H1 (cell line): ENCODE data around the gene EPHA6. TPM values are rescaled to one million over a fixed set of nuclear protein-coding genes. Genes with fewer than 3 reads are reported as not detected.

Experiments
- CTCF ChIA-PET: fragments of 300-600 bp; sonication (Branson Sonifier 250); formaldehyde crosslinking; loops from one replicate; lab custom pipeline; 2021; ENCODE audit not compliant: partially characterized antibody; lab: Charles Lee
- POLR2A ChIA-PET: fragments of 300-600 bp; sonication (Branson Sonifier 250); formaldehyde crosslinking; loops from one replicate; lab custom pipeline; 2021; ENCODE audit warnings: inconsistent platforms; ENCODE audit not compliant: partially characterized antibody; lab: Charles Lee
- DNase-seq, 2 experiments: peaks; one replicate each; pipeline versions ENCODE4 v3.0.0 to v3.0.0-alpha.2; 2010 to 2022; ENCODE audit warnings: low spot score in 2 of 2, low read depth in 1 of 2, mixed read lengths in 1 of 2
- FAIRE-seq: peaks from 2 replicates; lab custom pipeline; 2011; peaks lifted over from hg19 to GRCh38; lab: Jason Lieb, UNC
- H2AFZ ChIP-seq: 2 replicates; pipeline ENCODE4 v1.8.1; 2012; ENCODE audit warnings: low read length, inconsistent platforms
- H2AK5ac ChIP-seq: 2 replicates; pipeline ENCODE4 v1.6.1; 2013; ENCODE audit warnings: low read depth, low read length
- H2BK120ac ChIP-seq: replicated peaks from 2 replicates; pipeline ENCODE3; 2013; ENCODE audit warnings: low read depth, low read length, inconsistent platforms
- H2BK12ac ChIP-seq: 2 replicates; pipeline ENCODE4 v1.6.1; 2013; ENCODE audit warnings: low read depth, low read length
- H2BK15ac ChIP-seq: 2 replicates; pipeline ENCODE4 v1.6.1; 2013; ENCODE audit warnings: low read length
- H2BK20ac ChIP-seq: 2 replicates; pipeline ENCODE4 v1.6.1; 2013; ENCODE audit warnings: low read length
- H2BK5ac ChIP-seq: 2 replicates; pipeline ENCODE4 v1.6.1; 2013; ENCODE audit warnings: low read depth, low read length
- H3K14ac ChIP-seq: 2 replicates; pipeline ENCODE4 v1.6.1; 2013; ENCODE audit warnings: inconsistent platforms; ENCODE audit not compliant: insufficient read length
- H3K18ac ChIP-seq: 2 replicates; pipeline ENCODE4 v1.6.1; 2013; ENCODE audit warnings: low read length; ENCODE audit errors: extremely low read depth
- H3K23ac ChIP-seq: 2 replicates; pipeline ENCODE4 v1.6.1; 2013; ENCODE audit warnings: inconsistent platforms; ENCODE audit not compliant: insufficient read length
- H3K23me2 ChIP-seq: 2 replicates; pipeline ENCODE4 v1.6.1; 2013; ENCODE audit warnings: low read depth, low read length
- H3K27ac ChIP-seq: 2 replicates; pipeline ENCODE4 v1.6.1; 2011; ENCODE audit warnings: low read depth, low read length, inconsistent platforms
- H3K27me3 ChIP-seq, 4 experiments: replicated peaks in 1 of 4; 1 replicate in 1 of 4; 2 replicates in 3 of 4; pipeline versions ENCODE4 v1.6.1 to v1.8.1; 2011 to 2013; ENCODE audit warnings: low read length in 3 of 4, mild to moderate bottlenecking in 3 of 4, inconsistent platforms in 2 of 4, mixed read lengths in 2 of 4, moderate library complexity in 1 of 4; ENCODE audit not compliant: control insufficient read depth in 3 of 4, insufficient read depth in 3 of 4; ENCODE audit errors: extremely low read depth in 1 of 4
- H3K36me3 ChIP-seq, 4 experiments: 2 replicates each; pipeline versions ENCODE4 v1.6.1 to v1.8.1; 2011 to 2013; ENCODE audit warnings: mild to moderate bottlenecking in 4 of 4, low read length in 3 of 4, moderate library complexity in 2 of 4, control low read depth in 1 of 4, inconsistent platforms in 1 of 4; ENCODE audit not compliant: insufficient read depth in 4 of 4, control insufficient read depth in 2 of 4
- H3K4ac ChIP-seq: replicated peaks from 2 replicates; pipeline ENCODE3; 2013; ENCODE audit warnings: low read length, low read depth, mixed read lengths, inconsistent platforms; ENCODE audit not compliant: insufficient read length
- H3K4me1 ChIP-seq, 4 experiments: replicated peaks in 1 of 4; 1 replicate in 1 of 4; 2 replicates in 3 of 4; pipeline versions ENCODE4 v1.6.1 to v1.8.1; 2011 to 2013; ENCODE audit warnings: low read length in 3 of 4, inconsistent platforms in 2 of 4, mixed read lengths in 1 of 4; ENCODE audit not compliant: insufficient read depth in 4 of 4, control insufficient read depth in 3 of 4
- H3K4me2 ChIP-seq, 2 experiments: 2 replicates each; pipeline versions ENCODE4 v1.6.1 to v1.8.1; 2011 to 2013; ENCODE audit warnings: low read depth in 2 of 2, low read length in 2 of 2, control low read depth in 1 of 2, inconsistent platforms in 1 of 2, mild to moderate bottlenecking in 1 of 2; ENCODE audit not compliant: insufficient read depth in 1 of 2
- H3K4me3 ChIP-seq, 4 experiments: fragments of 200-600, 300-600 bp in 1 of 4; sonication (generic), shearing (Covaris generic), sonication (Bioruptor Twin) in 1 of 4; 2 replicates each; pipeline versions ENCODE4 v1.5.1 to v1.8.1; 2011 to 2016; ENCODE audit warnings: low read length in 4 of 4, low read depth in 3 of 4, control low read depth in 2 of 4, inconsistent platforms in 2 of 4, mild to moderate bottlenecking in 2 of 4, mixed read lengths in 1 of 4, moderate library complexity in 1 of 4; ENCODE audit not compliant: insufficient read depth in 2 of 4; ENCODE audit errors: extremely low read depth in 1 of 4
- H3K56ac ChIP-seq: replicated peaks from 2 replicates; pipeline ENCODE3; 2013; ENCODE audit warnings: low read depth, mild to moderate bottlenecking, mixed read lengths, low read length, inconsistent platforms; ENCODE audit not compliant: insufficient read length
- H3K79me1 ChIP-seq: 2 replicates; pipeline ENCODE4 v1.6.1; 2013; ENCODE audit warnings: low read depth, low read length, control low read depth
- H3K79me2 ChIP-seq, 2 experiments: 2 replicates each; pipeline versions ENCODE4 v1.6.1 to v1.8.1; 2012 to 2013; ENCODE audit warnings: low read length in 2 of 2, mild to moderate bottlenecking in 2 of 2, inconsistent platforms in 1 of 2; ENCODE audit not compliant: insufficient read depth in 2 of 2, control insufficient read depth in 1 of 2
- H3K9ac ChIP-seq, 4 experiments: replicated peaks in 1 of 4; 1 replicate in 1 of 4; 2 replicates in 3 of 4; pipeline versions ENCODE4 v1.6.1 to v1.8.1; 2011 to 2013; ENCODE audit warnings: low read depth in 3 of 4, low read length in 3 of 4, control low read depth in 2 of 4, mild to moderate bottlenecking in 2 of 4, moderate library complexity in 2 of 4, inconsistent platforms in 1 of 4; ENCODE audit errors: extremely low read depth in 1 of 4
- H3K9me3 ChIP-seq, 2 experiments: 2 replicates each; pipeline versions ENCODE4 v1.6.1 to v1.8.1; 2012 to 2013; ENCODE audit warnings: mild to moderate bottlenecking in 2 of 2, moderate library complexity in 2 of 2, control low read depth in 1 of 2, inconsistent platforms in 1 of 2, low read depth in 1 of 2, low read length in 1 of 2, mixed read lengths in 1 of 2; ENCODE audit not compliant: insufficient read depth in 2 of 2
- H4K20me1 ChIP-seq, 2 experiments: replicated peaks in 1 of 2; 2 replicates each; pipeline versions ENCODE3 to v1.8.1; 2011 to 2013; ENCODE audit warnings: inconsistent platforms in 2 of 2, low read length in 2 of 2, mild to moderate bottlenecking in 1 of 2; ENCODE audit not compliant: insufficient read depth in 2 of 2, control insufficient read depth in 1 of 2
- H4K5ac ChIP-seq: 2 replicates; pipeline ENCODE4 v1.6.1; 2013; ENCODE audit warnings: low read length, low read depth, mixed read lengths, inconsistent platforms; ENCODE audit not compliant: insufficient read length
- H4K8ac ChIP-seq: 2 replicates; pipeline ENCODE4 v1.8.0; 2013; ENCODE audit warnings: mild to moderate bottlenecking, moderate library complexity, low read length, inconsistent platforms; ENCODE audit not compliant: insufficient read depth; ENCODE audit errors: extremely low read depth
- H4K91ac ChIP-seq: replicated peaks from 2 replicates; pipeline ENCODE3; 2013; ENCODE audit warnings: low read length, mixed read lengths, inconsistent platforms; ENCODE audit not compliant: insufficient read length
- CHD2 ChIP-seq: IDR thresholded peaks from 2 replicates; pipeline ENCODE4 v1.6.1; 2012; ENCODE audit warnings: low read length, improper control_type of control experiment
- MAX ChIP-seq: IDR thresholded peaks from 2 replicates; pipeline ENCODE4 v1.6.1; 2012; ENCODE audit warnings: inconsistent platforms
- RXRA ChIP-seq: IDR thresholded peaks from 2 replicates; pipeline ENCODE4 v1.6.1; 2011; ENCODE audit warnings: low read depth, mild to moderate bottlenecking, low read length, moderate library complexity; ENCODE audit not compliant: insufficient read depth
- SRF ChIP-seq: IDR thresholded peaks from 2 replicates; pipeline ENCODE4 v1.6.1; 2011; ENCODE audit warnings: mild to moderate bottlenecking, low read depth, low read length, moderate library complexity
- TAF7 ChIP-seq: optimal IDR thresholded peaks from 2 replicates; pipeline ENCODE3; 2011; ENCODE audit warnings: low read depth, mild to moderate bottlenecking, inconsistent platforms, low read length, moderate library complexity, borderline replicate concordance
- TCF12 ChIP-seq: IDR thresholded peaks from 2 replicates; pipeline ENCODE4 v1.6.1; 2011; ENCODE audit warnings: low read depth, mild to moderate bottlenecking, low read length
- WGBS, 2 experiments: shearing (Covaris generic) in 1 of 2; methylation state at CpG; one replicate each; pipeline versions ENCODE4 v1.1.6 to v1.1.7; 2013 to 2015; ENCODE audit warnings: low lambda C conversion rate in 2 of 2, mixed read lengths in 2 of 2, inconsistent platforms in 1 of 2, low coverage in 1 of 2, missing lambda C conversion rate in 1 of 2; ENCODE audit not compliant: insufficient replicate concordance in 2 of 2, insufficient coverage in 1 of 2, insufficient read length in 1 of 2; ENCODE audit errors: extremely low coverage in 1 of 2, missing lambda C conversion rate in 1 of 2; 5-methylcytosine and 5-hydroxymethylcytosine counted together
- polyA plus RNA-seq, 7 experiments: library from polyadenylated mRNA; depleted of rRNA in 3 of 7; stranded (reverse) in 5 of 7; unstranded in 2 of 7; fragments of >200 nt in 5 of 7; fragments of 200-250 nt in 2 of 7; gene quantifications; 1 replicate in 5 of 7; 2 replicates in 1 of 7; 4 replicates in 1 of 7; pipeline versions ENCODE4 v1.2.1 to v1.2.3, GENCODE V29; 2011 to 2013; ENCODE audit warnings: missing spikeins in 2 of 7, mixed read lengths in 2 of 7
- total RNA-seq: library from RNA; stranded (reverse); fragmentation: NEBNext Ultra II Directional; extraction: Animal tissue kit (Norgen Biotek cat#: 25700); gene quantifications from 2 replicates; pipeline ENCODE4 v1.2.1, GENCODE V29; 2021

The EPHA6 gene
- total and polyA plus RNA-seq, 2 of the 8 experiments (the other 6 are each of a cell fraction or from before 2014, with no cell fraction given): 0.83 to 3.2 TPM

- no peak overlapping the region for H2BK120ac ChIP-seq
- H2AK5ac ChIP-seq: no peak overlapping the region
- no peak overlapping the region for H4K5ac ChIP-seq
- no peak overlapping the region for H3K4ac ChIP-seq
- POLR2A ChIA-PET: no interaction called here
- no peak for FAIRE-seq
- no peak overlapping the region for H2AFZ ChIP-seq
- no peaks in the 10 kb centered on the region for H3K79me2 ChIP-seq
- H3K9me3 ChIP-seq: no peaks in the 10 kb centered on the region
- H2BK20ac ChIP-seq: no peak overlapping the region
- H3K56ac ChIP-seq: no peak overlapping the region
- no peaks in the 10 kb centered on the region for H3K23me2 ChIP-seq
- no peaks in the 10 kb centered on the region for H3K36me3 ChIP-seq
- no peak for DNase-seq
- H2BK12ac ChIP-seq: no peak overlapping the region
- H3K27ac ChIP-seq: no peak overlapping the region
- no peak overlapping the region for H2BK5ac ChIP-seq
- H3K4me1 ChIP-seq: peaks cover 0 to 4% (median 1%) of the 10 kb centered on the region in 4 experiments; a peak in 2 of 7 replicates
- no peak overlapping the region for H3K9ac ChIP-seq
- H4K91ac ChIP-seq: no peak overlapping the region
- WGBS, 2 experiments: 94 to 100% methylated on average over 1 to 4 of the region's 4 CpGs
- H3K4me2 ChIP-seq: no peak overlapping the region
- no peaks in the 10 kb centered on the region for H3K27me3 ChIP-seq
- CTCF ChIA-PET: interaction anchor here (0.7 to 1.3 kb wide), 3 partner anchors 11 to 825 kb away, joined by 3 read pairs; no protein-coding TSS in a partner anchor
- no peaks in the 10 kb centered on the region for H3K79me1 ChIP-seq
- H2BK15ac ChIP-seq: no peak overlapping the region
- no peak overlapping the region for H3K18ac ChIP-seq
- H4K8ac ChIP-seq: no peak overlapping the region
- no peak overlapping the region for H3K23ac ChIP-seq
- no peak overlapping the region for H3K14ac ChIP-seq
- no peaks in the 10 kb centered on the region for H4K20me1 ChIP-seq
- no peak overlapping the region for H3K4me3 ChIP-seq
- TF ChIP-seq RXRA (no peak), SRF (no peak), TAF7 (no peak), CHD2 (no peak), MAX (no peak), TCF12 (no peak)
These were observed 874.7 kb downstream of the EPHA6 start for GRCh38 chr3:97689111-97689510.
